ENCODE data around the gene GPC5. TPM values are rescaled to one million over a fixed set of nuclear protein-coding genes. Genes with fewer than 3 reads are reported as not detected.

The GPC5 gene
- total and polyA plus RNA-seq, 2 of the 8 experiments (the other 6 are each of a cell fraction or from before 2014, with no cell fraction given) = 0.20 to 0.39 TPM

DNA sequence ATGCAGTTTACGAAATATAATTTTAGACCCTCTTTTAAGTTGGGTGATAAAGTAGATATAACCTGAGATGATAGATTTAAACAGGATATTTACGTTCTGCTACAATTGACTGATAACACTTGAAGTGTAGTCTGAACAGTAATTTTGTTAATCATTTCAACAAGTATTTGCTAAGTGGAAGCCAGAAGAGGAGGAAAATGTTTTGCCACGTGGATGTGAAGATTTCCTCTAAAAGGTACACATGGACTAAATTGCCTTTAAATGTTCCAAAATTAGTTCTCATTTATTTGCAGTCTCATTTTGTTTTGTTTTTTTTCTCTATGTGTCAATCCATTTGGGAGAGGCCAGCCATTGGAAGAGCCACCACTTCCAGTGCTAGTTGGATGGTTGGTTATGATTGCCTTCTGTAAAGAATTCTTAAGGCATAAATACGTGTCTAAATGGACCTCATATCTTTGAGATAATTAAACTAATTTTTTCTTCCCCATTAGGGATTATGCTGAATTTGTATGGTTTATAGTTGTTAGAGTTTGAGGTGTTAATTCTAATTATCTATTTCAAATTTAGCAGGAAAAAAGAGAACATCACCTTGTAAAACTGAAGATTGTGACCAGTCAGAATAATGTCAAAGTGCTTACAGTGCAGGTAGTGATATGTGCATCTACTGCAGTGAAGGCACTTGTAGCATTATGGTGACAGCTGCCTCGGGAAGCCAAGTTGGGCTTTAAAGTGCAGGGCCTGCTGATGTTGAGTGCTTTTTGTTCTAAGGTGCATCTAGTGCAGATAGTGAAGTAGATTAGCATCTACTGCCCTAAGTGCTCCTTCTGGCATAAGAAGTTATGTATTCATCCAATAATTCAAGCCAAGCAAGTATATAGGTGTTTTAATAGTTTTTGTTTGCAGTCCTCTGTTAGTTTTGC is 48.2 kb upstream of the GPC5 start:
- no peak for FAIRE-seq
- TF ChIP-seq SP2 (IDR thresholded peaks at IDR 0.05; ENCODE audit: low read length) = no peak
- no peak for TF ChIP-seq FOSL1 (IDR thresholded peaks at IDR 0.05; ENCODE audit: insufficient read depth, low read depth, low read length)
- no peak for TF ChIP-seq RNF2 (IDR thresholded peaks at IDR 0.05; ENCODE audit: borderline replicate concordance, low read depth, low read length, missing control alignments, poor library complexity, severe bottlenecking)
- TF ChIP-seq, protein P1, sequence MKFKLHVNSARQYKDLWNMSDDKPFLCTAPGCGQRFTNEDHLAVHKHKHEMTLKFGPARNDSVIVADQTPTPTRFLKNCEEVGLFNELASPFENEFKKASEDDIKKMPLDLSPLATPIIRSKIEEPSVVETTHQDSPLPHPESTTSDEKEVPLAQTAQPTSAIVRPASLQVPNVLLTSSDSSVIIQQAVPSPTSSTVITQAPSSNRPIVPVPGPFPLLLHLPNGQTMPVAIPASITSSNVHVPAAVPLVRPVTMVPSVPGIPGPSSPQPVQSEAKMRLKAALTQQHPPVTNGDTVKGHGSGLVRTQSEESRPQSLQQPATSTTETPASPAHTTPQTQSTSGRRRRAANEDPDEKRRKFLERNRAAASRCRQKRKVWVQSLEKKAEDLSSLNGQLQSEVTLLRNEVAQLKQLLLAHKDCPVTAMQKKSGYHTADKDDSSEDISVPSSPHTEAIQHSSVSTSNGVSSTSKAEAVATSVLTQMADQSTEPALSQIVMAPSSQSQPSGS (IDR thresholded peaks at IDR 0.05; ENCODE audit: low read length) = no peak
- no peak for TF ChIP-seq SAP30 (IDR thresholded peaks at IDR 0.05; ENCODE audit: insufficient read depth, insufficient replicate concordance, low read length)

More for the DNA sequence above, 48.2 kb upstream of the GPC5 start:
- Histone ChIP-seq H3K14ac (ENCODE audit: insufficient read length) (no peak overlapping the region), H4K5ac (ENCODE audit: insufficient read length, low read depth, low read length) (no peak overlapping the region), H3K27me3 (replicated peaks in 1 of 4; ENCODE audit: control insufficient read depth in 3 of 4, extremely low read depth in 1 of 4, insufficient read depth in 3 of 4, low read length in 3 of 4) (no peaks in the 10 kb centered on the region), H4K20me1 (replicated peaks in 1 of 2; ENCODE audit: control insufficient read depth in 1 of 2, insufficient read depth in 2 of 2, low read length in 2 of 2) (peaks cover 17 to 19% of the 10 kb centered on the region in 2 experiments), H4K91ac (replicated peaks; ENCODE audit: insufficient read length, low read length) (no peak overlapping the region), H2BK12ac (ENCODE audit: low read depth, low read length) (no peak overlapping the region), H4K8ac (ENCODE audit: extremely low read depth, insufficient read depth, low read length) (no peak overlapping the region; the same call in 1 of the 2 replicates), H2BK20ac (ENCODE audit: low read length) (no peak overlapping the region), H3K4ac (replicated peaks; ENCODE audit: insufficient read length, low read depth, low read length) (no peak overlapping the region), H3K9ac (replicated peaks in 1 of 4; ENCODE audit: extremely low read depth in 1 of 4, low read depth in 3 of 4, low read length in 3 of 4) (peak overlapping the region in 3 of 4 experiments; percentile 43 to 98 (median 68); a peak in 4 of 7 replicates), H2AFZ (ENCODE audit: low read length) (no peak overlapping the region), H3K23ac (ENCODE audit: insufficient read length) (no peak overlapping the region), H3K56ac (replicated peaks; ENCODE audit: insufficient read length, low read depth, low read length) (no peak overlapping the region), H3K18ac (ENCODE audit: extremely low read depth, low read length) (no peak overlapping the region), H3K79me1 (ENCODE audit: low read depth, low read length) (peaks cover 4% of the 10 kb centered on the region; the same call in 1 of the 2 replicates), H3K23me2 (ENCODE audit: low read depth, low read length) (peaks cover 2% of the 10 kb centered on the region; the same call in 1 of the 2 replicates), H3K27ac (ENCODE audit: low read depth, low read length) (no peak overlapping the region), H3K4me3 (ENCODE audit: extremely low read depth in 1 of 4, insufficient read depth in 2 of 4, low read depth in 3 of 4, low read length in 4 of 4) (peak overlapping the region; percentile 68 to 97 (median 78)), H2BK5ac (ENCODE audit: low read depth, low read length) (no peak overlapping the region), H3K4me2 (ENCODE audit: insufficient read depth in 1 of 2, low read depth in 2 of 2, low read length in 2 of 2) (peak overlapping the region; percentile 47 to 65), H3K9me3 (ENCODE audit: insufficient read depth in 2 of 2, low read depth in 1 of 2, low read length in 1 of 2) (no peaks in the 10 kb centered on the region), H2BK120ac (replicated peaks; ENCODE audit: low read depth, low read length) (no peak overlapping the region), H2AK5ac (ENCODE audit: low read depth, low read length) (no peak overlapping the region), H3K36me3 (ENCODE audit: control insufficient read depth in 2 of 4, insufficient read depth in 4 of 4, low read length in 3 of 4) (peaks cover 19 to 63% (median 52%) of the 10 kb centered on the region in 4 experiments), H3K79me2 (ENCODE audit: control insufficient read depth in 1 of 2, insufficient read depth in 2 of 2, low read length in 2 of 2) (peaks cover 13 to 60% of the 10 kb centered on the region in 2 experiments), H3K4me1 (replicated peaks in 1 of 4; ENCODE audit: control insufficient read depth in 3 of 4, insufficient read depth in 4 of 4, low read length in 3 of 4) (peaks cover 0 to 9% (median 6%) of the 10 kb centered on the region in 4 experiments; a peak in 5 of 7 replicates), H2BK15ac (ENCODE audit: low read length) (no peak overlapping the region)
- POLR2A ChIA-PET (ENCODE audit: partially characterized antibody) = interaction anchor here (0.5 to 2.7 kb wide), 4 partner anchors 9 to 140 kb away, joined by 3 to 28 read pairs (median 4); no protein-coding TSS in a partner anchor
- DNase-seq (ENCODE audit: low read depth in 1 of 2, low spot score in 2 of 2) = no peak
- WGBS, 2 experiments (ENCODE audit: extremely low coverage in 1 of 2, insufficient coverage in 1 of 2, insufficient read length in 1 of 2, insufficient replicate concordance in 2 of 2, low coverage in 1 of 2, low lambda C conversion rate in 2 of 2, missing lambda C conversion rate in 1 of 2) = 39% methylated on average over 5 of the region's 5 CpGs; no CpG with 5 or more reads in 1 of the 2 experiments
- CTCF ChIA-PET (ENCODE audit: partially characterized antibody) = interaction anchor here (0.7 to 1.7 kb wide), 4 partner anchors 8 to 135 kb away, joined by 3 to 4 read pairs (median 4); no protein-coding TSS in a partner anchor

Measured in H1 (cell line).